ENCODE data around the gene TLR10.
"Not testable (repeated sequence)": the region's sequence is repeated elsewhere in the genome, so short reads cannot be mapped to it uniquely, and the experiment has no call there.

The TLR10 gene

GRCh38 chr4:38768968-38769394, 13.8 kb downstream of the TLR10 start:
- Histone ChIP-seq H4K20me1 (ENCODE audit: insufficient read depth, low read length) (no peaks in the 10 kb centered on the region), H3K4me2 (ENCODE audit: low read length) (no peak overlapping the region; the same call in 1 of the 2 replicates), H3F3A (ENCODE audit: insufficient read depth, low read length) (no peaks in the 10 kb centered on the region), H3K79me2 (ENCODE audit: insufficient read depth, low read length) (peaks cover 7% of the 10 kb centered on the region; the same call in 1 of the 2 replicates), H3K27ac (ENCODE audit: low read depth, low read length, poor library complexity, severe bottlenecking) (peak overlapping the region; percentile 64), H3K4me3 (ENCODE audit: low read depth, low read length, poor library complexity, severe bottlenecking) (no peak overlapping the region), H3K36me3 (ENCODE audit: insufficient read depth, low read length) (peaks cover 73% of the 10 kb centered on the region), H2AFZ (ENCODE audit: low read length) (no peak overlapping the region), H3K9ac (ENCODE audit: low read length) (no peak overlapping the region), H3K27me3 (ENCODE audit: insufficient read depth, low read length) (no peaks in the 10 kb centered on the region), H3K9me3 (ENCODE audit: low read length) (peaks cover 19% of the 10 kb centered on the region), H3K9me2 (ENCODE audit: low read depth, low read length) (no peaks in the 10 kb centered on the region), H3K4me1 (ENCODE audit: insufficient read depth, low read length, severe bottlenecking) (peaks cover 19% of the 10 kb centered on the region)
- no peak for TF ChIP-seq CTCF (IDR thresholded peaks at IDR 0.05; ENCODE audit: low read length)
- TF ChIP-seq EZH2 (IDR thresholded peaks at IDR 0.05; ENCODE audit: borderline replicate concordance, low read length) = no peak

GRCh38 chr4:38766940-38767339, 15.8 kb downstream of the TLR10 start:
- not testable (repeated sequence) for H3F3A ChIP-seq (ENCODE audit: insufficient read depth, low read length); H3K9ac ChIP-seq (ENCODE audit: low read length); H3K27ac ChIP-seq (ENCODE audit: low read depth, low read length, poor library complexity, severe bottlenecking); H3K79me2 ChIP-seq (ENCODE audit: insufficient read depth, low read length); H4K20me1 ChIP-seq (ENCODE audit: insufficient read depth, low read length); H3K9me2 ChIP-seq (ENCODE audit: low read depth, low read length); H3K4me3 ChIP-seq (ENCODE audit: low read depth, low read length, poor library complexity, severe bottlenecking); H3K27me3 ChIP-seq (ENCODE audit: insufficient read depth, low read length); H2AFZ ChIP-seq (ENCODE audit: low read length); H3K4me2 ChIP-seq (ENCODE audit: low read length)
- Histone ChIP-seq H3K36me3 (ENCODE audit: insufficient read depth, low read length) (peaks cover 56% of the 10 kb centered on the region), H3K9me3 (ENCODE audit: low read length) (peaks cover 11% of the 10 kb centered on the region; the same call in 1 of the 2 replicates), H3K4me1 (ENCODE audit: insufficient read depth, low read length, severe bottlenecking) (peaks cover 40% of the 10 kb centered on the region)

DNA sequence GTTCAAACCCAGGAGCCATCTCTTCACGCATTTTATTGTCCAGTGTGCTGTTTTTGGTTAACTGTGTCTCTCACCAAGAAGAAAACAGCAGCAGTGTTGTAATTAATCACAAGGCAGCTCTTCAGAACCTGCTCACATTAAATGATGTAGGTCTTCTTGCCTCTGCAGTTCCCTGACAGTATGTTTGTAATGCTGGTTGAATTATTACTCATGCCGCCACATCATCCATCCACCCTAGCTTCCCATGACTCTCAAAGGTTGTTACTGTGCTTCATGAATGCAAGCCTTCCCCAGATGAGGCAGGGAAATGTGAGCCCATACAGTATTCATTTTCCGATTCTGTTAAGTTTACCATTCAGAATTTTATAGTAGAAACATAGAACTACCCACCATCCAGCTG, 17.4 kb downstream of the TLR10 start:
- Histone ChIP-seq H3K27me3 (ENCODE audit: insufficient read depth, low read length) (no peaks in the 10 kb centered on the region), H2AFZ (ENCODE audit: low read length) (no peak overlapping the region), H3K9ac (ENCODE audit: low read length) (no peak overlapping the region), H4K20me1 (ENCODE audit: insufficient read depth, low read length) (no peaks in the 10 kb centered on the region), H3K9me3 (ENCODE audit: low read length) (peaks cover 11% of the 10 kb centered on the region; the same call in 1 of the 2 replicates), H3K4me3 (ENCODE audit: low read depth, low read length, poor library complexity, severe bottlenecking) (no peak overlapping the region), H3K27ac (ENCODE audit: low read depth, low read length, poor library complexity, severe bottlenecking) (peak overlapping the region; percentile 100), H3K9me2 (ENCODE audit: low read depth, low read length) (no peaks in the 10 kb centered on the region), H3K79me2 (ENCODE audit: insufficient read depth, low read length) (no peaks in the 10 kb centered on the region), H3K4me1 (ENCODE audit: insufficient read depth, low read length, severe bottlenecking) (peaks cover 55% of the 10 kb centered on the region), H3K4me2 (ENCODE audit: low read length) (no peak overlapping the region), H3F3A (ENCODE audit: insufficient read depth, low read length) (peaks cover 4% of the 10 kb centered on the region; the same call in 1 of the 2 replicates), H3K36me3 (ENCODE audit: insufficient read depth, low read length) (peaks cover 47% of the 10 kb centered on the region)
- TF ChIP-seq CTCF (IDR thresholded peaks at IDR 0.05; ENCODE audit: low read length) = no peak
- no peak for TF ChIP-seq EZH2 (IDR thresholded peaks at IDR 0.05; ENCODE audit: borderline replicate concordance, low read length)

- H3K4me3 ChIP-seq (ENCODE audit: low read depth, low read length, poor library complexity, severe bottlenecking) = no peak overlapping the region
- H3K9me2 ChIP-seq (ENCODE audit: low read depth, low read length) = no peaks in the 10 kb centered on the region
- peaks cover 7% of the 10 kb centered on the region; the same call in 1 of the 2 replicates for H3K9me3 ChIP-seq (ENCODE audit: low read length)
- peaks cover 4% of the 10 kb centered on the region; the same call in 1 of the 2 replicates for H3F3A ChIP-seq (ENCODE audit: insufficient read depth, low read length)
- H3K36me3 ChIP-seq (ENCODE audit: insufficient read depth, low read length) = peaks cover 37% of the 10 kb centered on the region
- TF ChIP-seq CTCF (IDR thresholded peaks at IDR 0.05; ENCODE audit: low read length) = no peak
- TF ChIP-seq EZH2 (IDR thresholded peaks at IDR 0.05; ENCODE audit: borderline replicate concordance, low read length) = no peak
- H2AFZ ChIP-seq (ENCODE audit: low read length) = no peak overlapping the region
- no peaks in the 10 kb centered on the region for H4K20me1 ChIP-seq (ENCODE audit: insufficient read depth, low read length)
- H3K4me2 ChIP-seq (ENCODE audit: low read length) = no peak overlapping the region
- no peaks in the 10 kb centered on the region for H3K27me3 ChIP-seq (ENCODE audit: insufficient read depth, low read length)
- H3K4me1 ChIP-seq (ENCODE audit: insufficient read depth, low read length, severe bottlenecking) = peaks cover 56% of the 10 kb centered on the region
- no peaks in the 10 kb centered on the region for H3K79me2 ChIP-seq (ENCODE audit: insufficient read depth, low read length)
- peak overlapping the region; percentile 100 for H3K27ac ChIP-seq (ENCODE audit: low read depth, low read length, poor library complexity, severe bottlenecking)
- H3K9ac ChIP-seq (ENCODE audit: low read length) = no peak overlapping the region
Measured at GRCh38 chr4:38764277-38764676, 18.5 kb downstream of the TLR10 start.
